ENCODE results near the gene RNF145.
A peak's percentile ranks its signal among the peaks of the same experiment; 100 is the strongest.
"Not testable (repeated sequence)": the region's sequence is repeated elsewhere in the genome, so short reads cannot be mapped to it uniquely, and the experiment has no call there.

Gene RNF145, protein sequence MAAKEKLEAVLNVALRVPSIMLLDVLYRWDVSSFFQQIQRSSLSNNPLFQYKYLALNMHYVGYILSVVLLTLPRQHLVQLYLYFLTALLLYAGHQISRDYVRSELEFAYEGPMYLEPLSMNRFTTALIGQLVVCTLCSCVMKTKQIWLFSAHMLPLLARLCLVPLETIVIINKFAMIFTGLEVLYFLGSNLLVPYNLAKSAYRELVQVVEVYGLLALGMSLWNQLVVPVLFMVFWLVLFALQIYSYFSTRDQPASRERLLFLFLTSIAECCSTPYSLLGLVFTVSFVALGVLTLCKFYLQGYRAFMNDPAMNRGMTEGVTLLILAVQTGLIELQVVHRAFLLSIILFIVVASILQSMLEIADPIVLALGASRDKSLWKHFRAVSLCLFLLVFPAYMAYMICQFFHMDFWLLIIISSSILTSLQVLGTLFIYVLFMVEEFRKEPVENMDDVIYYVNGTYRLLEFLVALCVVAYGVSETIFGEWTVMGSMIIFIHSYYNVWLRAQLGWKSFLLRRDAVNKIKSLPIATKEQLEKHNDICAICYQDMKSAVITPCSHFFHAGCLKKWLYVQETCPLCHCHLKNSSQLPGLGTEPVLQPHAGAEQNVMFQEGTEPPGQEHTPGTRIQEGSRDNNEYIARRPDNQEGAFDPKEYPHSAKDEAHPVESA

GRCh38 chr5:159209438-159210209 lies at the start of gene RNF145:
TSS of gene RNF145 (minus strand) at chr5:159209553. CDS start at chr5:159203617, 5,936 bp downstream.
- peak; percentile 96 for DNase-seq

DNA sequence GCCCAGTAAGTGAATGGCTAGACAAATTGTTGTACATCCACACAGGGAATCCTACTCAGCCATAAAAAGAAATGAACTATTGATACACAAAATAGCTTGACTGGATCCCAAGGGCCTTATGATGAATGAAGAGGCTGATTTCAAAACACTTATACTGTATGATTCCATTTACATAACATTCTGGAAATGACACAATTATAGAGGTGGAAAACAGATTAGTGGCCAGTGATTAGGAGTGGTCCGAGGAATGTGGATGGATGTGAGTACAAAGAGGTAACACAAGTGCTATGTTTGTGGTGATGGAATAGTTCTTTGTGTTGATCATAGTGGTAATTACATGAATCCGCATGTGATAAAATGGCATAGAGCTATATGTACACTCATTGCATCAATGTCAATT lies 49.0 kb upstream of the RNF145 start:
- DNase-seq, result no peak

GRCh38 chr5:159257629-159258283 lies 48.4 kb upstream of the RNF145 start:
- DNase-seq, result no peak

- DNase-seq, result no peak
Measured at GRCh38 chr5:159257007-159257406, 47.7 kb upstream of the RNF145 start.

GRCh38 chr5:159252195-159252594 lies 42.8 kb upstream of the RNF145 start:
- no peak for DNase-seq

- no peak for DNase-seq
Measured at GRCh38 chr5:159249158-159249557, 39.8 kb upstream of the RNF145 start.

- DNase-seq, result no peak
Measured at GRCh38 chr5:159244890-159245289, 35.5 kb upstream of the RNF145 start.

- DNase-seq, result no peak
Measured at GRCh38 chr5:159244163-159244562, 34.8 kb upstream of the RNF145 start.

GRCh38 chr5:159243385-159243784 lies 34.0 kb upstream of the RNF145 start:
- no peak for DNase-seq

DNA sequence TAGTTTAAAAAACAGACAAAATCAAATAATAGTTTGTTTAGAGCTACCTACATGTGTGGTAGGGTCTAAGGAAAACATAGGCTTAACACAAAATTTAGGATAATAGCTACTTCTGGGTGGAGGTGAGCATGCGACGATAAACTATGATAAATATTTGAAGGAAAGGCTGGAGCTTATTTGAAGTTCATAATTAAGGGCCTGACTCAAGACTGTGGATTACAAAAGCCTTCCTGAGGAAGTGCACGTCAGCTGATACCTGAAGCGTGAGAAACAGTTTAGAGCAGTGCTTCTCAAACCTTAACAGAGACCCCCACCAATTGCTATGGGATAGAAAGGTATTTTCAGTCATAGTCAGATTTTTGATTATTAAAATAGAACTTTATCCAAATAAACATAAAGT lies 33.3 kb upstream of the RNF145 start:
- DNase-seq, result no peak

- no peak for DNase-seq
Measured at GRCh38 chr5:159241946-159242552, 32.7 kb upstream of the RNF145 start.

GRCh38 chr5:159240301-159240870 lies 31.0 kb upstream of the RNF145 start:
- peak; percentile 43 for DNase-seq

- DNase-seq, result not testable (repeated sequence)
Measured at GRCh38 chr5:159235871-159236520, 26.6 kb upstream of the RNF145 start.

DNA sequence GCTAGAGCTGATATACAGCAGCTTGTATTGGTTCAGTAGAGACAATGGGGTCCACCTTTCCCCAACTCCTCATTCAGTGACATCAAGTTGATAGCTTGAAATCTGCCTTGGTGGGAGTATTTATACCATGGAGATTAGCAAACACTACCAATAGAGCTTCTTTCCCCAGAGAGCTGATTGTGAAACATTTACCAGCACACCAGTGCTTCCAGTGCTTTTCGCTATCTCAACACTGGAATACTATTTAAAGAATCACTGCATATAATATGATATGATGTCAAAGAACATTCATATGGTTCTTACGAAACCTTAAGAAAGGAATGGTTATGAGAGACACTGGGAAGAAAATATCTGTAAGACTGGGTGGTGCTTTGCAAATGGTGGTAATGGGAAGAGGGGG lies 21.8 kb upstream of the RNF145 start:
- no peak for DNase-seq

- no peak for DNase-seq
Measured at GRCh38 chr5:159230657-159231056, 21.3 kb upstream of the RNF145 start.

DNA sequence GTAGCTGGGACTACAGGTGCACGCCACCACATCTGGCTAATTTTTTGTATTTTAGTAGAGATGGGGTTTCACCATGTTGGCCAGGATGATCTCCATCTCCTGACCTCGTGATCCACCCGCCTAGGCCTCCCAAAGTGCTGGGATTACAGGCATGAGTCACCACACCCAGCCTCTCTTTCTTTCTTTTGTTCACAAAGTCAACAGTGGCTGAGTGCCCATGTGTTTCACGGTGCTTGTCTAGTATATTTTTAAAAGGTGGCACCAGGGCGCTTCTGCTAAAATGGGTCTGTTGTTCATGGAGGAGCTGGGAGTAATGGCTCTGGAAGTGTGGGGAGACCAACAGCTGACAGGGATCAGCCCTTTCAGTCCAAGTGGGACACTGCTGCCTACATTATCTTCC lies 18.7 kb upstream of the RNF145 start:
- not testable (repeated sequence) for DNase-seq

DNA sequence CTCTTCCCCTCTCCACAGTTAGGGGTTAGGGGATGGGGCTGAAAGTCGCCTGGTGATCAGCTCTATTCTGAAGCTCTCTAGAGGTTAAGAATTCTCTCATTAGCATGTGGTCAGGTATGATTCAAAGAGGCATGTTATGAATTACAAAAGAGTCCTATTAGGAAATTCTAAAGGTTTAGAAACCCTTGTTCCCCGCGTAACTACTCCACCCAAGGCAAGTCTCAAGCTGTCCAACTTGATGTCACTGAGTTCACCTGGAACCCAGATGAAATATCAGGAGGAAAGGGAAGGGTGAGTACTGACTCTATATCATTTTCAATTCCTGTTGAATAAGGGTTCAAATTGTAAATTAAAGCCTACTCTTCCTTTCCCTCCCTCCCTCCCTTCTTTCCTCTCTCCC lies 18.1 kb upstream of the RNF145 start:
- DNase-seq, result no peak

DNA sequence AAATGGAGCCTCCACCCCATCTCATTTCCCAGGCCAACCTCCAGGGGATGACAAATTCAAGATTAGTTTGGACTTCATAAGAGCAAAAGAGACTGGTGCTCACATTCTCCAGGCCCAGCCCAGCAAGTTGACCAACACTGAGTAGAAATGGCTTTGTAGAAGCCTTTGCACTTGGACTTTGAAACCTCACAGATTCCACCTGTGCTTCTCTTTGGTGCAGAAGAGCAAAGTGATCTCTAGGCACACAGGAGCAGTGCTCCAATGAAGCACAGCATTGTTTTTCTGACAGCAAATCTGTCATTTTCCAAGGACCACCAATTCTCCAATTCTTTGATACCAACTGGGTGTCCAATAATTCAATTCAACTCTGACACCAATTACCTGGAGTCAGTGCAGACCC lies 17.1 kb upstream of the RNF145 start:
- no peak for DNase-seq

GRCh38 chr5:159224471-159224870 lies 15.1 kb upstream of the RNF145 start:
- no peak for DNase-seq

GRCh38 chr5:159223469-159223868 lies 14.1 kb upstream of the RNF145 start:
- DNase-seq, result no peak

DNA sequence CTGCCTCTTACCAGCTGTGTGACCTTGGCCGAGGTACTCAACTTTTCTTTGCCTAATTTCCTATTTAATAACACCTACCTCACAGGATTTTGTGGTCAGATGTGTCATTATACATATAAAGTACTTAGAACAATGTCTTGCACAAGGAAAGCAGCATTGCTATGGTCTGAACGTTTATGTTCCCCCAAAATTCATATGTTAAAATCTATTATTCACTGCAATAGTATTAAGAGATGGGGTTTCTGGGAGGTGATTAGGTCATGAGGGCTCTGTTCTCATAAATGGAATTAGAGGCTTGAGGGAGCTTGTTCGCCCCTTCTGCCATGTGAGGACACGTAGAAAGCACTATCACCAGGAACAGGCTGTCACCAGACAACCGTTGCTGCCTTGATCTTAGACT lies 10.9 kb upstream of the RNF145 start:
- no peak for DNase-seq

DNA sequence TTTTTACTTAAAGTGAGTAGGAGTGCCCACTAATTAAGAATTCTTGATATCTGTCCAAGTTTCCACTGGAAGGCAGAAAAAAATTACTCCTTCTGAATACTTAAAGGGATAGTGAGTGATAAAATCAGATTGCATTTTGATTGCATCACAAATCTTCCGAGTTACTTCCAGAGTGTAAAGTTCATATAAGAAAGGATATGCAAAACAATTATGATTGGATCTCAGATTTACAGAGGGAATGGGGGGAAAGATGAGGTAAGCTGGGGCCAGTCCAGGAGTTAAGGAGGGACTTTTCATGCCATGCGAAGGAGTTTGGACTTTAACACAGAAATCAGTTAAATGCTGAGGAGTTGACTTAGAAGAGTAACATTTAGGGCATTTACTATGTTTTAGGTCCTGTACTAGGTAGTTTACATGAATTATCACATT lies 9.3 kb upstream of the RNF145 start:
- no peak for DNase-seq
